HG02870 (cell line): Measurements from ENCODE around the gene SYT2.
A peak's percentile ranks its signal among the peaks of the same experiment; 100 is the strongest.
"Not testable (repeated sequence)": the region's sequence is repeated elsewhere in the genome, so short reads cannot be mapped to it uniquely, and the experiment has no call there.

Experiments used
- ATAC-seq: cut with Tn5 transposase; IDR thresholded peaks from one replicate; pipeline ENCODE4 v1.9.1; 2021; ENCODE audit warnings: mild to moderate bottlenecking, moderate library complexity; ENCODE audit not compliant: unreplicated experiment

Gene SYT2

GRCh38 chr1:202644219-202645096 lies 65.8 kb downstream of the SYT2 start:
- no peak for ATAC-seq

- ATAC-seq, result no peak
Observed at GRCh38 chr1:202643397-202644218, 66.6 kb downstream of the SYT2 start.

- ATAC-seq, result no peak
Observed at GRCh38 chr1:202642619-202643291, 67.5 kb downstream of the SYT2 start.

GRCh38 chr1:202642212-202642611 lies 68.0 kb downstream of the SYT2 start:
- no peak for ATAC-seq

- ATAC-seq, result no peak
Observed at GRCh38 chr1:202639500-202639899, 70.8 kb downstream of the SYT2 start.

- ATAC-seq, result not testable (repeated sequence)
Observed at GRCh38 chr1:202638701-202639305, 71.5 kb downstream of the SYT2 start.

GRCh38 chr1:202638019-202638700 lies 72.1 kb downstream of the SYT2 start:
- no peak for ATAC-seq

- ATAC-seq, result not testable (repeated sequence)
Observed at GRCh38 chr1:202637321-202638018, 72.8 kb downstream of the SYT2 start.

- ATAC-seq, result not testable (repeated sequence)
Observed at GRCh38 chr1:202636171-202636570, 74.1 kb downstream of the SYT2 start.

GRCh38 chr1:202632241-202632640 lies 78.0 kb downstream of the SYT2 start:
- ATAC-seq, result no peak

- ATAC-seq, result no peak
Observed at GRCh38 chr1:202631076-202631923, 79.0 kb downstream of the SYT2 start.

GRCh38 chr1:202630541-202630940 lies 79.7 kb downstream of the SYT2 start:
- ATAC-seq, result no peak

GRCh38 chr1:202630096-202630495 lies 80.2 kb downstream of the SYT2 start:
- not testable (repeated sequence) for ATAC-seq

GRCh38 chr1:202629257-202629811 lies 80.9 kb downstream of the SYT2 start:
- peak; percentile 69 for ATAC-seq

GRCh38 chr1:202628646-202629215 lies 81.5 kb downstream of the SYT2 start:
- ATAC-seq, result no peak

- no peak for ATAC-seq
Observed at GRCh38 chr1:202627841-202628565, 82.3 kb downstream of the SYT2 start.

- ATAC-seq, result not testable (repeated sequence)
Observed at GRCh38 chr1:202627036-202627435, 83.2 kb downstream of the SYT2 start.
